Panc1 (cell line): ENCODE data around the gene SECTM1. TPM values are rescaled to one million over a fixed set of nuclear protein-coding genes. Genes with fewer than 3 reads are reported as not detected.
A peak's percentile ranks its signal among the peaks of the same experiment; 100 is the strongest.

Experiments
- ATAC-seq: fragments of 200-7000 bp; cut with Tn5 transposase; 2 replicates; pipeline ENCODE4 v1.9.1; 2020; ENCODE audit warnings: mild to moderate bottlenecking, moderate library complexity
- BruUV-seq: library from RNA; stranded (reverse); fragments of 400-500 nt; replicated peaks from 2 replicates; lab custom pipeline; 2021; lab: Mats Ljungman, UMichigan
- CTCF ChIA-PET: fragments of 300-600 bp; sonication (Branson Sonifier 250); formaldehyde crosslinking; loops from one replicate; lab custom pipeline; 2022; ENCODE audit warnings: antibody characterized with exemption; lab: Charles Lee
- POLR2A ChIA-PET: fragments of 300-600 bp; sonication (Branson Sonifier 250); formaldehyde crosslinking; loops from one replicate; lab custom pipeline; 2022; ENCODE audit warnings: antibody characterized with exemption; lab: Charles Lee
- DNase-seq: peaks from one replicate; pipeline ENCODE4 v3.0.0-alpha.2; 2010; ENCODE audit warnings: low read depth, low spot score
- H3K27ac ChIP-seq: 2 replicates; pipeline ENCODE4 v1.5.1; 2011; ENCODE audit warnings: mild to moderate bottlenecking, low read length, inconsistent platforms
- H3K27me3 ChIP-seq: fragments of 200-500 bp; sonication (Bioruptor generic); 2 replicates; pipeline ENCODE4 v1.6.0; 2014; ENCODE audit warnings: low read length, inconsistent platforms; ENCODE audit not compliant: control insufficient read depth, insufficient read depth
- H3K36me3 ChIP-seq: fragments of 200-500 bp; sonication (Bioruptor generic); 2 replicates; pipeline ENCODE4 v1.5.1; 2014; ENCODE audit warnings: inconsistent platforms, mild to moderate bottlenecking, low read length, moderate library complexity; ENCODE audit not compliant: control insufficient read depth, insufficient read depth
- H3K4me1 ChIP-seq: 2 replicates; pipeline ENCODE4 v1.5.1; 2011; ENCODE audit warnings: inconsistent platforms, mild to moderate bottlenecking, low read length, moderate library complexity; ENCODE audit not compliant: control insufficient read depth, insufficient read depth
- H3K4me3 ChIP-seq, 2 experiments: 2 replicates each; pipeline ENCODE4 v1.5.1; 2011 to 2012; ENCODE audit warnings: low read depth in 2 of 2, low read length in 2 of 2, mild to moderate bottlenecking in 2 of 2, inconsistent platforms in 1 of 2, moderate library complexity in 1 of 2
- H3K9me3 ChIP-seq: fragments of 200-500 bp; sonication (Bioruptor generic); 2 replicates; pipeline ENCODE4 v1.5.1; 2014; ENCODE audit warnings: low read depth, mild to moderate bottlenecking, inconsistent platforms, low read length, moderate library complexity; ENCODE audit not compliant: control insufficient read depth, insufficient read depth
- CTCF ChIP-seq: fragments of 450-650 bp; IDR thresholded peaks from 2 replicates; pipeline ENCODE4 v1.5.1; 2017; ENCODE audit warnings: mild to moderate bottlenecking
- POLR2AphosphoS5 ChIP-seq: IDR thresholded peaks from 2 replicates; pipeline ENCODE4 v1.6.1; 2012; ENCODE audit warnings: mild to moderate bottlenecking, low read depth, low read length, moderate library complexity
- REST ChIP-seq, 2 experiments: IDR thresholded peaks; 2 replicates each; pipeline ENCODE4 v1.6.1; 2011 to 2012; ENCODE audit warnings: low read depth in 2 of 2, control low read depth in 1 of 2, low read length in 1 of 2, mild to moderate bottlenecking in 1 of 2, moderate library complexity in 1 of 2; ENCODE audit not compliant: insufficient read depth in 1 of 2
- SIN3A ChIP-seq: IDR thresholded peaks from 2 replicates; pipeline ENCODE4 v1.6.1; 2012; ENCODE audit warnings: low read depth, mild to moderate bottlenecking, low read length, moderate library complexity, borderline replicate concordance; ENCODE audit not compliant: insufficient read depth
- TCF7L2 ChIP-seq: IDR thresholded peaks from 2 replicates; pipeline ENCODE4 v1.6.1; 2011; ENCODE audit warnings: mild to moderate bottlenecking, low read depth, low read length, inconsistent platforms
- in situ Hi-C: cut with HindIII; loops from 2 replicates; pipeline ENCODE4 v1.10.0; 2016; ENCODE audit warnings: low sequenced_read_pairs, low pct_unique_long_range_greater_than_20kb
- intact Hi-C: fragments of 100-400 bp; cut with micrococcal nuclease; formaldehyde crosslinking; loops from one replicate; pipeline ENCODE4 v1.10.0; 2022; ENCODE audit not compliant: unreplicated experiment
- total RNA-seq: library from RNA; stranded (reverse); gene quantifications from one replicate; pipeline ENCODE4 v1.2.1, GENCODE V29; 2021; ENCODE audit not compliant: unreplicated experiment

SECTM1 gene
- total RNA-seq, 1 experiment from 2014 or later, result 5.4 TPM

- H3K27me3 ChIP-seq, result no peaks in the 10 kb centered on the region
- intact Hi-C loops (loop anchor here (5.0 kb wide), 1 partner anchor 34 kb away; the partner anchor contains the start of gene SECTM1), in situ Hi-C loops (loop anchor here (10.0 kb wide), 1 partner anchor 46 kb away; no protein-coding TSS in a partner anchor)
- ATAC-seq (no peak), DNase-seq (no peak)
- POLR2A ChIA-PET, result interaction anchor here (0.5 kb wide), 2 partner anchors 87 to 742 kb away, joined by 3 to 13 read pairs; no protein-coding TSS in a partner anchor
- H3K4me1 ChIP-seq, result peaks cover 75% of the 10 kb centered on the region
- no peaks in the 10 kb centered on the region for H3K36me3 ChIP-seq
- H3K4me3 ChIP-seq, result peak overlapping the region; percentile 43 to 67
- no peaks in the 10 kb centered on the region for H3K9me3 ChIP-seq
- H3K27ac ChIP-seq, result peak overlapping the region; percentile 83
- no peak for TF ChIP-seq TCF7L2
- TF ChIP-seq REST (IDR thresholded peaks at IDR 0.05; ENCODE audit: insufficient read depth in 1 of 2, low read depth in 2 of 2, low read length in 1 of 2), result no peak
- no peak for TF ChIP-seq CTCF
- TF ChIP-seq SIN3A, result 0 out of 2 replicates have a peak, but pooled peaks have one; percentile 1
- TF ChIP-seq POLR2AphosphoS5, result no peak
- CTCF ChIA-PET, result interaction anchor here (0.6 to 1.8 kb wide), 2 partner anchors 40 to 155 kb away, joined by 4 to 6 read pairs; no protein-coding TSS in a partner anchor
- BruUV-seq, result no TSS peak
These were observed 34.8 kb downstream of the SECTM1 start for GRCh38 chr17:82298538-82299421.

GRCh38 chr17:82297714-82298537 is 35.6 kb downstream of the SECTM1 start:
- in situ Hi-C loops (loop anchor here (10.0 kb wide), 1 partner anchor 47 kb away; no protein-coding TSS in a partner anchor), intact Hi-C loops (loop anchor here (5.0 kb wide), 1 partner anchor 34 kb away; the partner anchor contains the start of gene SECTM1)
- Histone ChIP-seq H3K36me3 (no peaks in the 10 kb centered on the region), H3K27ac (peak overlapping the region; percentile 83), H3K4me1 (peaks cover 79% of the 10 kb centered on the region), H3K27me3 (no peaks in the 10 kb centered on the region), H3K4me3 (peak overlapping the region; percentile 43 to 67), H3K9me3 (no peaks in the 10 kb centered on the region)
- TF ChIP-seq TCF7L2 (no peak), POLR2AphosphoS5 (peak; percentile 56; the same call in 1 of the 2 replicates), REST (IDR thresholded peaks at IDR 0.05; ENCODE audit: insufficient read depth in 1 of 2, low read depth in 2 of 2, low read length in 1 of 2) (no peak), CTCF (no peak), SIN3A (no peak)
- POLR2A ChIA-PET, result interaction anchor here (0.5 kb wide), 2 partner anchors 86 to 743 kb away, joined by 3 to 13 read pairs; no protein-coding TSS in a partner anchor
- ATAC-seq (peak; percentile 72), DNase-seq (peak; percentile 71)
- CTCF ChIA-PET, result interaction anchor here (0.6 kb wide), 1 partner anchor 155 kb away, joined by 6 read pairs; no protein-coding TSS in a partner anchor
- BruUV-seq, result no TSS peak
